GM19240 (cell line): ENCODE measurements around the gene LAMP5.

Experiments
- DNase-seq: peaks from one replicate; pipeline ENCODE4 v3.0.0; 2011; ENCODE audit warnings: low spot score; ENCODE audit not compliant: insufficient read length

The LAMP5 gene

GRCh38 chr20:9514461-9515213, at the start of gene LAMP5:
TSS of gene LAMP5 (plus strand) at chr20:9514590. CDS start at chr20:9514853, 263 bp downstream.
- DNase-seq: no peak

- DNase-seq: no peak
These were observed 46.4 kb upstream of the LAMP5 start for GRCh38 chr20:9467995-9468394.

GRCh38 chr20:9474835-9475415, 39.5 kb upstream of the LAMP5 start:
- no peak for DNase-seq

GRCh38 chr20:9475456-9475855, 38.9 kb upstream of the LAMP5 start:
- no peak for DNase-seq

GRCh38 chr20:9476174-9476573, 38.2 kb upstream of the LAMP5 start:
- DNase-seq: no peak

GRCh38 chr20:9476637-9477036, 37.8 kb upstream of the LAMP5 start:
- no peak for DNase-seq

- no peak for DNase-seq
These were observed 35.6 kb upstream of the LAMP5 start for GRCh38 chr20:9478771-9479170.

GRCh38 chr20:9480066-9480465, 34.3 kb upstream of the LAMP5 start:
- DNase-seq: no peak

GRCh38 chr20:9482180-9482579, 32.2 kb upstream of the LAMP5 start:
- no peak for DNase-seq

GRCh38 chr20:9483131-9483530, 31.3 kb upstream of the LAMP5 start:
- no peak for DNase-seq

- DNase-seq: no peak
These were observed 28.6 kb upstream of the LAMP5 start for GRCh38 chr20:9485614-9486340.

- DNase-seq: no peak
These were observed 27.2 kb upstream of the LAMP5 start for GRCh38 chr20:9487231-9487630.

GRCh38 chr20:9488063-9488462, 26.3 kb upstream of the LAMP5 start:
- DNase-seq: no peak

GRCh38 chr20:9490161-9490560, 24.2 kb upstream of the LAMP5 start:
- DNase-seq: no peak

GRCh38 chr20:9490631-9491030, 23.8 kb upstream of the LAMP5 start:
- no peak for DNase-seq

GRCh38 chr20:9491324-9491723, 23.1 kb upstream of the LAMP5 start:
- no peak for DNase-seq

GRCh38 chr20:9492067-9492466, 22.3 kb upstream of the LAMP5 start:
- no peak for DNase-seq

- no peak for DNase-seq
These were observed 20.6 kb upstream of the LAMP5 start for GRCh38 chr20:9493803-9494202.

GRCh38 chr20:9495701-9496100, 18.7 kb upstream of the LAMP5 start:
- no peak for DNase-seq

GRCh38 chr20:9496155-9496554, 18.2 kb upstream of the LAMP5 start:
- no peak for DNase-seq

GRCh38 chr20:9498322-9498721, 16.1 kb upstream of the LAMP5 start:
- DNase-seq: no peak

GRCh38 chr20:9499126-9499899, 15.1 kb upstream of the LAMP5 start:
- DNase-seq: no peak
